Keratinocyte (primary cell): ENCODE measurements around the gene KSR2. TPM values are rescaled to one million over a fixed set of nuclear protein-coding genes. Genes with fewer than 3 reads are reported as not detected.

Experiments used
- DNase-seq: peaks from one replicate; pipeline ENCODE4 v3.0.0-alpha.2; 2011; ENCODE audit warnings: low read depth, missing footprints, low spot score
- FAIRE-seq: peaks from 2 replicates; lab custom pipeline; 2011; peaks lifted over from hg19 to GRCh38; lab: Jason Lieb, UNC
- H2AFZ ChIP-seq: 2 replicates; pipeline ENCODE4 v1.6.0; 2012; ENCODE audit warnings: low read length, control low read depth, inconsistent platforms; ENCODE audit not compliant: control insufficient read depth
- H3K27ac ChIP-seq: 2 replicates; pipeline ENCODE4 v1.5.1; 2011; ENCODE audit warnings: low read length; ENCODE audit not compliant: control insufficient read depth, insufficient read depth
- H3K27me3 ChIP-seq: 3 replicates; pipeline ENCODE4 v1.6.0; 2011; ENCODE audit warnings: low read length; ENCODE audit not compliant: control insufficient read depth, insufficient read depth; ENCODE audit errors: extremely low read depth
- H3K36me3 ChIP-seq, 2 experiments: 2 replicates in 1 of 2; 3 replicates in 1 of 2; pipeline ENCODE4 v1.5.1; 2011; ENCODE audit warnings: low read length in 2 of 2, mild to moderate bottlenecking in 1 of 2; ENCODE audit not compliant: control insufficient read depth in 2 of 2, insufficient read depth in 2 of 2; ENCODE audit errors: extremely low read depth in 1 of 2
- H3K4me1 ChIP-seq: 3 replicates; pipeline ENCODE4 v1.5.1; 2011; ENCODE audit warnings: low read length; ENCODE audit not compliant: control insufficient read depth, insufficient read depth; ENCODE audit errors: extremely low read depth
- H3K4me2 ChIP-seq: 3 replicates; pipeline ENCODE4 v1.6.0; 2011; ENCODE audit warnings: low read depth, low read length; ENCODE audit not compliant: control insufficient read depth, insufficient read depth; ENCODE audit errors: extremely low read depth
- H3K4me3 ChIP-seq, 3 experiments: fragments of 200-600 bp in 1 of 3; sonication (generic) in 1 of 3; 2 replicates in 2 of 3; 3 replicates in 1 of 3; pipeline ENCODE4 v1.5.1; 2011 to 2016; ENCODE audit warnings: low read length in 3 of 3, mild to moderate bottlenecking in 3 of 3, control low read depth in 2 of 3, inconsistent platforms in 1 of 3, low read depth in 1 of 3, mixed read lengths in 1 of 3, mixed run types in 1 of 3, moderate library complexity in 1 of 3; ENCODE audit not compliant: control insufficient read depth in 2 of 3, insufficient read depth in 2 of 3; ENCODE audit errors: extremely low read depth in 1 of 3
- H3K79me2 ChIP-seq: 2 replicates; pipeline ENCODE4 v1.6.0; 2012; ENCODE audit warnings: low read length; ENCODE audit not compliant: control insufficient read depth, insufficient read depth
- H3K9ac ChIP-seq: 3 replicates; pipeline ENCODE4 v1.6.0; 2011; ENCODE audit warnings: low read length; ENCODE audit not compliant: control insufficient read depth, insufficient read depth; ENCODE audit errors: extremely low read depth
- H3K9me1 ChIP-seq: 3 replicates; pipeline ENCODE4 v1.6.0; 2011; ENCODE audit warnings: low read length; ENCODE audit not compliant: control insufficient read depth, insufficient read depth; ENCODE audit errors: extremely low read depth
- H3K9me3 ChIP-seq: 2 replicates; pipeline ENCODE4 v1.5.1; 2012; ENCODE audit warnings: low read depth, low read length; ENCODE audit not compliant: control insufficient read depth
- H4K20me1 ChIP-seq: 3 replicates; pipeline ENCODE4 v1.6.0; 2011; ENCODE audit warnings: low read length; ENCODE audit not compliant: control insufficient read depth, insufficient read depth; ENCODE audit errors: extremely low read depth
- CTCF ChIP-seq, 3 experiments: IDR thresholded peaks in 1 of 3; conservative IDR thresholded peaks in 1 of 3; optimal IDR thresholded peaks in 1 of 3; 2 replicates in 2 of 3; 3 replicates in 1 of 3; pipeline versions ENCODE3 to v1.5.1; 2011; ENCODE audit warnings: low read length in 3 of 3, mild to moderate bottlenecking in 3 of 3, moderate library complexity in 2 of 3, control low read depth in 1 of 3, inconsistent platforms in 1 of 3; ENCODE audit not compliant: insufficient read depth in 2 of 3; ENCODE audit errors: extremely low read depth in 1 of 3
- EZH2 ChIP-seq: IDR thresholded peaks from one replicate; pipeline ENCODE4 v1.6.1; 2012; ENCODE audit warnings: inconsistent platforms, mild to moderate bottlenecking, low read length, moderate library complexity
- dilution Hi-C: fragments of 300-500 bp; cut with MboI; formaldehyde crosslinking; loops from one replicate; pipeline ENCODE4 v1.7.0; 2020; ENCODE audit warnings: low sequenced_read_pairs; ENCODE audit not compliant: extremely low pct_ligation_motif_present
- polyA plus RNA-seq, 5 experiments: library from polyadenylated mRNA; depleted of rRNA in 3 of 5; stranded (reverse) in 3 of 5; stranded (forward) in 1 of 5; unstranded in 1 of 5; fragments of >200 nt; gene quantifications; 1 replicate in 1 of 5; 2 replicates in 3 of 5; 3 replicates in 1 of 5; pipeline versions ENCODE4 v1.2.1 to v1.2.3, GENCODE V29; 2011 to 2012; ENCODE audit warnings: missing spikeins in 2 of 5, low read depth in 1 of 5, low replicate concordance in 1 of 5

KSR2 gene
- polyA plus RNA-seq, 1 donor (not counting 4 experiments of a cell fraction or from before 2014, with no cell fraction given): 0.01 TPM

- H2AFZ ChIP-seq: no peak overlapping the region
- DNase-seq (no peak), FAIRE-seq (no peak)
- H3K4me1 ChIP-seq: no peaks in the 10 kb centered on the region
- dilution Hi-C loops: no loop called here
- no peaks in the 10 kb centered on the region for H3K36me3 ChIP-seq
- no peak overlapping the region for H3K9ac ChIP-seq
- H4K20me1 ChIP-seq: no peaks in the 10 kb centered on the region
- H3K4me2 ChIP-seq: no peak overlapping the region
- no peaks in the 10 kb centered on the region for H3K79me2 ChIP-seq
- H3K27ac ChIP-seq: no peak overlapping the region
- H3K27me3 ChIP-seq: no peaks in the 10 kb centered on the region
- H3K4me3 ChIP-seq: no peak overlapping the region
- no peaks in the 10 kb centered on the region for H3K9me1 ChIP-seq
- no peaks in the 10 kb centered on the region for H3K9me3 ChIP-seq
- TF ChIP-seq EZH2 (no peak), CTCF (optimal IDR thresholded peaks at IDR 0.05 in 1 of 3, IDR thresholded peaks at IDR 0.05 in 1 of 3, conservative IDR thresholded peaks at IDR 0.05 in 1 of 3; ENCODE audit: extremely low read depth in 1 of 3, insufficient read depth in 2 of 3, low read length in 3 of 3) (no peak)
These were observed 466.2 kb downstream of the KSR2 start for GRCh38 chr12:117502633-117503032.

- FAIRE-seq (no peak), DNase-seq (no peak)
- Histone ChIP-seq H3K79me2 (no peaks in the 10 kb centered on the region), H3K27me3 (no peaks in the 10 kb centered on the region), H3K27ac (no peak overlapping the region), H3K4me2 (no peak overlapping the region), H3K9me3 (no peaks in the 10 kb centered on the region), H3K9ac (no peak overlapping the region), H2AFZ (no peak overlapping the region), H3K4me1 (no peaks in the 10 kb centered on the region), H3K36me3 (no peaks in the 10 kb centered on the region), H4K20me1 (no peaks in the 10 kb centered on the region), H3K4me3 (no peak overlapping the region), H3K9me1 (no peaks in the 10 kb centered on the region)
- TF ChIP-seq EZH2 (no peak), CTCF (optimal IDR thresholded peaks at IDR 0.05 in 1 of 3, IDR thresholded peaks at IDR 0.05 in 1 of 3, conservative IDR thresholded peaks at IDR 0.05 in 1 of 3; ENCODE audit: extremely low read depth in 1 of 3, insufficient read depth in 2 of 3, low read length in 3 of 3) (no peak)
- dilution Hi-C loops: no loop called here
These were observed 466.6 kb downstream of the KSR2 start for GRCh38 chr12:117502233-117502632.
